HG03442 (cell line): ENCODE results near the gene PACS1.

Source experiments
- ATAC-seq: cut with Tn5 transposase; IDR thresholded peaks from one replicate; pipeline ENCODE4 v1.9.1; 2021; ENCODE audit warnings: mild to moderate bottlenecking, moderate library complexity; ENCODE audit not compliant: unreplicated experiment

The PACS1 gene

GRCh38 chr11:66176650-66177049 is 106.6 kb downstream of the PACS1 start:
- no peak for ATAC-seq

- no peak for ATAC-seq
These were observed 108.1 kb downstream of the PACS1 start for GRCh38 chr11:66178183-66178582.

- ATAC-seq, result no peak
These were observed 108.8 kb downstream of the PACS1 start for GRCh38 chr11:66178871-66179270.

- no peak for ATAC-seq
These were observed 111.7 kb downstream of the PACS1 start for GRCh38 chr11:66181632-66182315.

- no peak for ATAC-seq
These were observed 113.5 kb downstream of the PACS1 start for GRCh38 chr11:66183494-66184048.

- ATAC-seq, result no peak
These were observed 114.7 kb downstream of the PACS1 start for GRCh38 chr11:66184728-66185127.

- no peak for ATAC-seq
These were observed 116.4 kb downstream of the PACS1 start for GRCh38 chr11:66186470-66186869.

- ATAC-seq, result no peak
These were observed 117.4 kb downstream of the PACS1 start for GRCh38 chr11:66187453-66187852.

- no peak for ATAC-seq
These were observed 118.5 kb downstream of the PACS1 start for GRCh38 chr11:66188580-66188979.

GRCh38 chr11:66189031-66189745 is 119.1 kb downstream of the PACS1 start:
- no peak for ATAC-seq

GRCh38 chr11:66190786-66191185 is 120.7 kb downstream of the PACS1 start:
- ATAC-seq, result no peak

GRCh38 chr11:66192181-66192863 is 122.2 kb downstream of the PACS1 start:
- ATAC-seq, result no peak

GRCh38 chr11:66194391-66194790 is 124.3 kb downstream of the PACS1 start:
- ATAC-seq, result no peak

- no peak for ATAC-seq
These were observed 125.8 kb downstream of the PACS1 start for GRCh38 chr11:66195867-66196266.

GRCh38 chr11:66203847-66204246 is 133.8 kb downstream of the PACS1 start:
- ATAC-seq, result no peak

GRCh38 chr11:66204412-66204811 is 134.3 kb downstream of the PACS1 start:
- ATAC-seq, result no peak

GRCh38 chr11:66207816-66208215 is 137.7 kb downstream of the PACS1 start:
- no peak for ATAC-seq

- ATAC-seq, result no peak
These were observed 141.0 kb downstream of the PACS1 start for GRCh38 chr11:66211100-66211499.

- no peak for ATAC-seq
These were observed 146.8 kb downstream of the PACS1 start for GRCh38 chr11:66216911-66217310.

- no peak for ATAC-seq
These were observed 148.0 kb downstream of the PACS1 start for GRCh38 chr11:66218036-66218435.

GRCh38 chr11:66218846-66219620 is 149.0 kb downstream of the PACS1 start:
- ATAC-seq, result no peak
